HEK293T (cell line): ENCODE data around the gene METTL21A.

ENCODE experiments used
- BHLHE40 ChIP-seq: fragments of 450-650 bp; IDR thresholded peaks from 2 replicates; pipeline ENCODE4 v1.6.1; 2016; ENCODE audit warnings: mild to moderate bottlenecking, moderate library complexity, borderline replicate concordance
- CTBP1 ChIP-seq: fragments of 450-650 bp; IDR thresholded peaks from 2 replicates; pipeline ENCODE4 v1.6.1; 2016; ENCODE audit warnings: borderline replicate concordance
- ELF4 ChIP-seq: fragments of 450-650 bp; IDR thresholded peaks from 2 replicates; pipeline ENCODE4 v1.6.1; 2017; ENCODE audit warnings: antibody characterized with exemption
- FOXA1 ChIP-seq: fragments of 450-650 bp; IDR thresholded peaks from 2 replicates; pipeline ENCODE4 v1.6.1; 2016; ENCODE audit warnings: mild to moderate bottlenecking
- LEF1 ChIP-seq: fragments of 450-650 bp; IDR thresholded peaks from 2 replicates; pipeline ENCODE4 v1.6.1; 2017; ENCODE audit warnings: mild to moderate bottlenecking, borderline replicate concordance
- SUZ12 ChIP-seq: fragments of 450-650 bp; IDR thresholded peaks from 2 replicates; pipeline ENCODE4 v1.6.1; 2016; ENCODE audit warnings: mild to moderate bottlenecking
- TARDBP ChIP-seq: fragments of 450-650 bp; IDR thresholded peaks from 2 replicates; pipeline ENCODE4 v1.6.1; 2016
- ZNF384 ChIP-seq: fragments of 450-650 bp; IDR thresholded peaks from 2 replicates; pipeline ENCODE4 v1.6.1; 2016
- TF ChIP-seq, protein P1 (sequence below): fragments of 450-650 bp; IDR thresholded peaks from 2 replicates; pipeline ENCODE4 v1.6.1; 2016

DNA sequence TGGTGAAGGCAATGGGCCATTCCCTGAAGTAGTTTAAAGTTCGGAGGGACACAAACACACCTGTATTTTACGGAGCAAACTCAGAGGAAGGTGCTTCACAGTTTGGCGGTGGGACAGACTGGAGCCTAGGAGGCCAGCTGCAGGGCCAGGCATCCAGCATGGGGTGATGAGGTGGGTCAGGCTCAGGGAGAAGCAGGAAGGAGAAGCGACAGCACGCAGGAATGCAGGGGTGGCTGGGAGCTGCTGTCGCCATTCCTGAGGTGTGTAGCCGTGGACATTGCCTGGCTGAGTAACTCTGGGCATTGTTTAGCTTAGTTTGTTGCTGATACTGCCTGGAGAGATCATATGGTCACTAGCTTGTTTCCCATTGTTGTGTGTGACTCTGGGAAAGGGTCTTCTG is 35.8 kb upstream of the METTL21A start:
- TF ChIP-seq LEF1 (no peak), SUZ12 (no peak), CTBP1 (no peak), ELF4 (no peak), BHLHE40 (no peak), TARDBP (no peak), ZNF384 (no peak), FOXA1 (no peak)
- TF ChIP-seq, protein P1, sequence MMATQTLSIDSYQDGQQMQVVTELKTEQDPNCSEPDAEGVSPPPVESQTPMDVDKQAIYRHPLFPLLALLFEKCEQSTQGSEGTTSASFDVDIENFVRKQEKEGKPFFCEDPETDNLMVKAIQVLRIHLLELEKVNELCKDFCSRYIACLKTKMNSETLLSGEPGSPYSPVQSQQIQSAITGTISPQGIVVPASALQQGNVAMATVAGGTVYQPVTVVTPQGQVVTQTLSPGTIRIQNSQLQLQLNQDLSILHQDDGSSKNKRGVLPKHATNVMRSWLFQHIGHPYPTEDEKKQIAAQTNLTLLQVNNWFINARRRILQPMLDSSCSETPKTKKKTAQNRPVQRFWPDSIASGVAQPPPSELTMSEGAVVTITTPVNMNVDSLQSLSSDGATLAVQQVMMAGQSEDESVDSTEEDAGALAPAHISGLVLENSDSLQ: no peak
